HEK293 (cell line): ENCODE measurements around the gene LLCFC1.

Experiments used
- MYNN ChIP-seq: fragments of 450-650 bp; formaldehyde crosslinking; IDR thresholded peaks from 2 replicates; pipeline ENCODE4 v1.5.1; 2016; ENCODE audit warnings: missing biosample characterization, missing genetic modification characterization, borderline replicate concordance
- YY1 ChIP-seq: fragments of 450-650 bp; formaldehyde crosslinking; IDR thresholded peaks from 2 replicates; pipeline ENCODE4 v1.5.1; 2018; ENCODE audit warnings: missing biosample characterization, missing genetic modification characterization
- ZNF169 ChIP-seq: fragments of 450-650 bp; formaldehyde crosslinking; IDR thresholded peaks from 2 replicates; pipeline ENCODE4 v1.5.1; 2016; ENCODE audit warnings: missing biosample characterization, missing genetic modification characterization
- ZNF24 ChIP-seq: fragments of 450-650 bp; formaldehyde crosslinking; IDR thresholded peaks from 2 replicates; pipeline ENCODE4 v1.5.1; 2016; ENCODE audit warnings: missing biosample characterization, missing genetic modification characterization

- TF ChIP-seq YY1 (tag by site-specific recombination) (no peak), ZNF169 (tag by site-specific recombination) (no peak), MYNN (tag by site-specific recombination) (no peak), ZNF24 (no peak)
Measured at GRCh38 chr7:142968229-142968628, 28.9 kb downstream of the LLCFC1 start.
